Measurements from ENCODE around the gene BST1. TPM values are rescaled to one million over a fixed set of nuclear protein-coding genes. Genes with fewer than 3 reads are reported as not detected.

Gene BST1
- total and polyA plus RNA-seq, 2 experiments from 2014 or later = 0.99 to 1.8 TPM

DNA sequence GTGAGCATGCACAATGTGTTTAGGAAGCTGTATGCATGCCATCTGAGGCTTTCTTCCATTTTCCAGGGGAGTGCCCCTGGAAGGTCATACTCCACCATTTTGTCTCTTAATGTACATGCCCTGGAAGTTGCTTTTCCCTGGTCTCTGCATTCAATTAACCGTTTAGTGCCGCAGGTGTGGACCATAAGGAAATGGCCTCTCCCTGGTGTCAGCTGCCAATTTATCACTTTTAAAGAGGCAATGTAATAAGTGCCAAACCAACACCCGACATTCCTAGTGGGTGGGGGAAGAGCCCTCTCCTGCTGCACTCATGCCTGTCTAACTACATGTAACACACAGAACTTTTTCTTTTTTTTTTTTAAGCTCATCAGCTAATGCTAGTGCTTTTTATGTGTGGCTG is 7.1 kb upstream of the BST1 start:
- H3K79me2 ChIP-seq (replicated peaks; ENCODE audit: insufficient read depth) = no peaks in the 10 kb centered on the region
- peaks cover 29% of the 10 kb centered on the region for H3K36me3 Mint-ChIP-seq (ENCODE audit: low read depth)
- H3K27ac Mint-ChIP-seq = no peak overlapping the region
- TF ChIP-seq ZNF331 (CRISPR knock-in tag; IDR thresholded peaks at IDR 0.05; ENCODE audit: low read depth) (no peak), ETS1 (IDR thresholded peaks at IDR 0.05) (no peak), EZH2phosphoT487 (IDR thresholded peaks at IDR 0.05; ENCODE audit: unreplicated experiment) (no peak), EZH2 (IDR thresholded peaks at IDR 0.05; ENCODE audit: low read depth, unreplicated experiment) (no peak), CREB1 (CRISPR knock-in tag; IDR thresholded peaks at IDR 0.05; ENCODE audit: low read depth) (no peak), NANOG (IDR thresholded peaks at IDR 0.05; ENCODE audit: borderline replicate concordance) (no peak), JUNB (IDR thresholded peaks at IDR 0.05; ENCODE audit: unreplicated experiment) (no peak), STAT1 (IDR thresholded peaks at IDR 0.05; ENCODE audit: unreplicated experiment) (no peak), ZNF114 (CRISPR knock-in tag; IDR thresholded peaks at IDR 0.05) (no peak), POLR2AphosphoS5 (IDR thresholded peaks at IDR 0.05; ENCODE audit: low read depth) (no peak)
- TF ChIP-seq, protein P1, sequence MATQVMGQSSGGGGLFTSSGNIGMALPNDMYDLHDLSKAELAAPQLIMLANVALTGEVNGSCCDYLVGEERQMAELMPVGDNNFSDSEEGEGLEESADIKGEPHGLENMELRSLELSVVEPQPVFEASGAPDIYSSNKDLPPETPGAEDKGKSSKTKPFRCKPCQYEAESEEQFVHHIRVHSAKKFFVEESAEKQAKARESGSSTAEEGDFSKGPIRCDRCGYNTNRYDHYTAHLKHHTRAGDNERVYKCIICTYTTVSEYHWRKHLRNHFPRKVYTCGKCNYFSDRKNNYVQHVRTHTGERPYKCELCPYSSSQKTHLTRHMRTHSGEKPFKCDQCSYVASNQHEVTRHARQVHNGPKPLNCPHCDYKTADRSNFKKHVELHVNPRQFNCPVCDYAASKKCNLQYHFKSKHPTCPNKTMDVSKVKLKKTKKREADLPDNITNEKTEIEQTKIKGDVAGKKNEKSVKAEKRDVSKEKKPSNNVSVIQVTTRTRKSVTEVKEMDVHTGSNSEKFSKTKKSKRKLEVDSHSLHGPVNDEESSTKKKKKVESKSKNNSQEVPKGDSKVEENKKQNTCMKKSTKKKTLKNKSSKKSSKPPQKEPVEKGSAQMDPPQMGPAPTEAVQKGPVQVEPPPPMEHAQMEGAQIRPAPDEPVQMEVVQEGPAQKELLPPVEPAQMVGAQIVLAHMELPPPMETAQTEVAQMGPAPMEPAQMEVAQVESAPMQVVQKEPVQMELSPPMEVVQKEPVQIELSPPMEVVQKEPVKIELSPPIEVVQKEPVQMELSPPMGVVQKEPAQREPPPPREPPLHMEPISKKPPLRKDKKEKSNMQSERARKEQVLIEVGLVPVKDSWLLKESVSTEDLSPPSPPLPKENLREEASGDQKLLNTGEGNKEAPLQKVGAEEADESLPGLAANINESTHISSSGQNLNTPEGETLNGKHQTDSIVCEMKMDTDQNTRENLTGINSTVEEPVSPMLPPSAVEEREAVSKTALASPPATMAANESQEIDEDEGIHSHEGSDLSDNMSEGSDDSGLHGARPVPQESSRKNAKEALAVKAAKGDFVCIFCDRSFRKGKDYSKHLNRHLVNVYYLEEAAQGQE (IDR thresholded peaks at IDR 0.05; ENCODE audit: unreplicated experiment) = no peak
- TF ChIP-seq, protein P2, sequence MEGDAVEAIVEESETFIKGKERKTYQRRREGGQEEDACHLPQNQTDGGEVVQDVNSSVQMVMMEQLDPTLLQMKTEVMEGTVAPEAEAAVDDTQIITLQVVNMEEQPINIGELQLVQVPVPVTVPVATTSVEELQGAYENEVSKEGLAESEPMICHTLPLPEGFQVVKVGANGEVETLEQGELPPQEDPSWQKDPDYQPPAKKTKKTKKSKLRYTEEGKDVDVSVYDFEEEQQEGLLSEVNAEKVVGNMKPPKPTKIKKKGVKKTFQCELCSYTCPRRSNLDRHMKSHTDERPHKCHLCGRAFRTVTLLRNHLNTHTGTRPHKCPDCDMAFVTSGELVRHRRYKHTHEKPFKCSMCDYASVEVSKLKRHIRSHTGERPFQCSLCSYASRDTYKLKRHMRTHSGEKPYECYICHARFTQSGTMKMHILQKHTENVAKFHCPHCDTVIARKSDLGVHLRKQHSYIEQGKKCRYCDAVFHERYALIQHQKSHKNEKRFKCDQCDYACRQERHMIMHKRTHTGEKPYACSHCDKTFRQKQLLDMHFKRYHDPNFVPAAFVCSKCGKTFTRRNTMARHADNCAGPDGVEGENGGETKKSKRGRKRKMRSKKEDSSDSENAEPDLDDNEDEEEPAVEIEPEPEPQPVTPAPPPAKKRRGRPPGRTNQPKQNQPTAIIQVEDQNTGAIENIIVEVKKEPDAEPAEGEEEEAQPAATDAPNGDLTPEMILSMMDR (conservative IDR thresholded peaks at IDR 0.05; ENCODE audit: low read depth in 2 of 2) = no peak
- TF ChIP-seq, protein P3, sequence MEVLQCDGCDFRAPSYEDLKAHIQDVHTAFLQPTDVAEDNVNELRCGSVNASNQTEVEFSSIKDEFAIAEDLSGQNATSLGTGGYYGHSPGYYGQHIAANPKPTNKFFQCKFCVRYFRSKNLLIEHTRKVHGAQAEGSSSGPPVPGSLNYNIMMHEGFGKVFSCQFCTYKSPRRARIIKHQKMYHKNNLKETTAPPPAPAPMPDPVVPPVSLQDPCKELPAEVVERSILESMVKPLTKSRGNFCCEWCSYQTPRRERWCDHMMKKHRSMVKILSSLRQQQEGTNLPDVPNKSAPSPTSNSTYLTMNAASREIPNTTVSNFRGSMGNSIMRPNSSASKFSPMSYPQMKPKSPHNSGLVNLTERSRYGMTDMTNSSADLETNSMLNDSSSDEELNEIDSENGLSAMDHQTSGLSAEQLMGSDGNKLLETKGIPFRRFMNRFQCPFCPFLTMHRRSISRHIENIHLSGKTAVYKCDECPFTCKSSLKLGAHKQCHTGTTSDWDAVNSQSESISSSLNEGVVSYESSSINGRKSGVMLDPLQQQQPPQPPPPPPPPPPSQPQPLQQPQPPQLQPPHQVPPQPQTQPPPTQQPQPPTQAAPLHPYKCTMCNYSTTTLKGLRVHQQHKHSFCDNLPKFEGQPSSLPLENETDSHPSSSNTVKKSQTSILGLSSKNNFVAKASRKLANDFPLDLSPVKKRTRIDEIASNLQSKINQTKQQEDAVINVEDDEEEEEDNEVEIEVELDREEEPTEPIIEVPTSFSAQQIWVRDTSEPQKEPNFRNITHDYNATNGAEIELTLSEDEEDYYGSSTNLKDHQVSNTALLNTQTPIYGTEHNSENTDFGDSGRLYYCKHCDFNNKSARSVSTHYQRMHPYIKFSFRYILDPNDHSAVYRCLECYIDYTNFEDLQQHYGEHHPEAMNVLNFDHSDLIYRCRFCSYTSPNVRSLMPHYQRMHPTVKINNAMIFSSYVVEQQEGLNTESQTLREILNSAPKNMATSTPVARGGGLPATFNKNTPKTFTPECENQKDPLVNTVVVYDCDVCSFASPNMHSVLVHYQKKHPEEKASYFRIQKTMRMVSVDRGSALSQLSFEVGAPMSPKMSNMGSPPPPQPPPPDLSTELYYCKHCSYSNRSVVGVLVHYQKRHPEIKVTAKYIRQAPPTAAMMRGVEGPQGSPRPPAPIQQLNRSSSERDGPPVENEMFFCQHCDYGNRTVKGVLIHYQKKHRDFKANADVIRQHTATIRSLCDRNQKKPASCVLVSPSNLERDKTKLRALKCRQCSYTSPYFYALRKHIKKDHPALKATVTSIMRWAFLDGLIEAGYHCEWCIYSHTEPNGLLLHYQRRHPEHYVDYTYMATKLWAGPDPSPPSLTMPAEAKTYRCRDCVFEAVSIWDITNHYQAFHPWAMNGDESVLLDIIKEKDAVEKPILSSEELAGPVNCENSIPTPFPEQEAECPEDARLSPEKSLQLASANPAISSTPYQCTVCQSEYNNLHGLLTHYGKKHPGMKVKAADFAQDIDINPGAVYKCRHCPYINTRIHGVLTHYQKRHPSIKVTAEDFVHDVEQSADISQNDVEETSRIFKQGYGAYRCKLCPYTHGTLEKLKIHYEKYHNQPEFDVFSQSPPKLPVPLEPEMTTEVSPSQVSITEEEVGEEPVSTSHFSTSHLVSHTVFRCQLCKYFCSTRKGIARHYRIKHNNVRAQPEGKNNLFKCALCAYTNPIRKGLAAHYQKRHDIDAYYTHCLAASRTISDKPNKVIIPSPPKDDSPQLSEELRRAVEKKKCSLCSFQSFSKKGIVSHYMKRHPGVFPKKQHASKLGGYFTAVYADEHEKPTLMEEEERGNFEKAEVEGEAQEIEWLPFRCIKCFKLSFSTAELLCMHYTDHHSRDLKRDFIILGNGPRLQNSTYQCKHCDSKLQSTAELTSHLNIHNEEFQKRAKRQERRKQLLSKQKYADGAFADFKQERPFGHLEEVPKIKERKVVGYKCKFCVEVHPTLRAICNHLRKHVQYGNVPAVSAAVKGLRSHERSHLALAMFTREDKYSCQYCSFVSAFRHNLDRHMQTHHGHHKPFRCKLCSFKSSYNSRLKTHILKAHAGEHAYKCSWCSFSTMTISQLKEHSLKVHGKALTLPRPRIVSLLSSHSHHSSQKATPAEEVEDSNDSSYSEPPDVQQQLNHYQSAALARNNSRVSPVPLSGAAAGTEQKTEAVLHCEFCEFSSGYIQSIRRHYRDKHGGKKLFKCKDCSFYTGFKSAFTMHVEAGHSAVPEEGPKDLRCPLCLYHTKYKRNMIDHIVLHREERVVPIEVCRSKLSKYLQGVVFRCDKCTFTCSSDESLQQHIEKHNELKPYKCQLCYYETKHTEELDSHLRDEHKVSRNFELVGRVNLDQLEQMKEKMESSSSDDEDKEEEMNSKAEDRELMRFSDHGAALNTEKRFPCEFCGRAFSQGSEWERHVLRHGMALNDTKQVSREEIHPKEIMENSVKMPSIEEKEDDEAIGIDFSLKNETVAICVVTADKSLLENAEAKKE (CRISPR knock-in tag; IDR thresholded peaks at IDR 0.05) = no peak
- H3K27me3 Mint-ChIP-seq (ENCODE audit: insufficient read depth, low read depth, poor library complexity) = peaks cover 2% of the 10 kb centered on the region
- H3K27ac ChIP-seq (ENCODE audit: low read depth) = no peak overlapping the region
- no peak overlapping the region for H3K4me3 Mint-ChIP-seq
- H3K36me3 ChIP-seq (ENCODE audit: insufficient read depth) = no peaks in the 10 kb centered on the region
- no peak for DNase-seq (ENCODE audit: low spot score)
- no peaks in the 10 kb centered on the region for H3K27me3 ChIP-seq (ENCODE audit: insufficient read depth)
- ATAC-seq = no peak
- H3F3A ChIP-seq (replicated peaks; ENCODE audit: low read depth) = no peaks in the 10 kb centered on the region
- H2AFZ ChIP-seq = no peak overlapping the region
- 0 out of 2 replicates have a peak overlapping the region, but pooled peaks have one; percentile 45 for H3K4me2 ChIP-seq
- H3K4me3 ChIP-seq = no peak overlapping the region
- H3K9me2 ChIP-seq (ENCODE audit: insufficient read depth) = 0 out of 2 replicates have a peak, but pooled peaks cover 3% of the 10 kb centered on the region
- no peaks in the 10 kb centered on the region for H4K20me1 ChIP-seq (replicated peaks; ENCODE audit: insufficient read depth)
- H3K4me1 ChIP-seq (ENCODE audit: insufficient read depth) = peaks cover 4% of the 10 kb centered on the region
- H3K9me3 Mint-ChIP-seq = peaks cover 33% of the 10 kb centered on the region
- peaks cover 24% of the 10 kb centered on the region for H3K4me1 Mint-ChIP-seq

Data from GM23338 (cell line).